NCI-H524 treated with DMSO at 0.1 percent for 48 hours (cell line): Measurements from ENCODE around the gene ASAP2.
"Not testable (repeated sequence)": the region's sequence is repeated elsewhere in the genome, so short reads cannot be mapped to it uniquely, and the experiment has no call there.

Experiments used
- DNase-seq: peaks from one replicate; lab custom pipeline; 2025; lab: John Stamatoyannopoulos, UW

ASAP2 gene

GRCh38 chr2:9382604-9383235, 176.1 kb downstream of the ASAP2 start:
- DNase-seq, result no peak

- no peak for DNase-seq
Observed at GRCh38 chr2:9384521-9384920, 177.9 kb downstream of the ASAP2 start.

- no peak for DNase-seq
Observed at GRCh38 chr2:9385841-9386240, 179.2 kb downstream of the ASAP2 start.

- no peak for DNase-seq
Observed at GRCh38 chr2:9388199-9388681, 181.6 kb downstream of the ASAP2 start.

- DNase-seq, result no peak
Observed at GRCh38 chr2:9388950-9389911, 182.6 kb downstream of the ASAP2 start.

- no peak for DNase-seq
Observed at GRCh38 chr2:9390151-9390850, 183.7 kb downstream of the ASAP2 start.

GRCh38 chr2:9390991-9391390, 184.4 kb downstream of the ASAP2 start:
- DNase-seq, result no peak

- no peak for DNase-seq
Observed at GRCh38 chr2:9391961-9392720, 185.5 kb downstream of the ASAP2 start.

GRCh38 chr2:9392898-9393765, 186.5 kb downstream of the ASAP2 start:
- no peak for DNase-seq

- DNase-seq, result no peak
Observed at GRCh38 chr2:9394816-9395215, 188.2 kb downstream of the ASAP2 start.

GRCh38 chr2:9397201-9397600, 190.6 kb downstream of the ASAP2 start:
- DNase-seq, result no peak

GRCh38 chr2:9398251-9398650, 191.6 kb downstream of the ASAP2 start:
- not testable (repeated sequence) for DNase-seq

- DNase-seq, result no peak
Observed at GRCh38 chr2:9398881-9399780, 192.5 kb downstream of the ASAP2 start.

- no peak for DNase-seq
Observed at GRCh38 chr2:9400268-9401058, 193.9 kb downstream of the ASAP2 start.

- no peak for DNase-seq
Observed at GRCh38 chr2:9401059-9401547, 194.5 kb downstream of the ASAP2 start.

GRCh38 chr2:9401646-9402371, 195.2 kb downstream of the ASAP2 start:
- DNase-seq, result no peak

- no peak for DNase-seq
Observed at GRCh38 chr2:9403924-9404323, 197.3 kb downstream of the ASAP2 start.

- DNase-seq, result no peak
Observed at GRCh38 chr2:9404451-9404850, 197.8 kb downstream of the ASAP2 start.
